ENCODE data around the gene SLC35G3.
"Not testable (repeated sequence)": the region's sequence is repeated elsewhere in the genome, so short reads cannot be mapped to it uniquely, and the experiment has no call there.

Gene SLC35G3

GRCh38 chr17:35212668-35213067 is 18.5 kb upstream of the SLC35G3 start:
- DNase-seq (ENCODE audit: low read depth in 2 of 3, low spot score in 1 of 3): no peak

DNA sequence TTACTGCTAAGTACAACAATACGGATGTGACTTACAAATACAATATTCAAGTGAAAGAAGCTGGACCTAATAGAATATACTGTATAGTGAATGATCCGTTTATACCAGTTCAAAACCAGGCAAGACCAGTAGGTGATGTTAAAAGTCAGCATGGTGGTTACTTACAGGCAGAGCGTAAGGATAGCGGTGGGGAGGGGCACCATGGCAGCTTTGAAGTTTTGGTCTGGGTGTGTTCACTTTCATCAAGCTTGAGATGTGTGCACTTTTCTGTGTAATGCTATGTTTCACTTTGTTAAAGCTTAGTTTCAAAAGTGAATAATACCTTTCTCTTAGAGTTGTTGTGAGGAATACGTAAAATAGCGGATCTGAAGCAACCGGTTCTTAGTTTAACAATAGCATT is 16.5 kb upstream of the SLC35G3 start:
- DNase-seq (ENCODE audit: low read depth in 2 of 3, low spot score in 1 of 3): no peak

GRCh38 chr17:35202582-35202981 is 8.4 kb upstream of the SLC35G3 start:
- not testable (repeated sequence) for DNase-seq (ENCODE audit: low read depth in 2 of 3, low spot score in 1 of 3)

DNA sequence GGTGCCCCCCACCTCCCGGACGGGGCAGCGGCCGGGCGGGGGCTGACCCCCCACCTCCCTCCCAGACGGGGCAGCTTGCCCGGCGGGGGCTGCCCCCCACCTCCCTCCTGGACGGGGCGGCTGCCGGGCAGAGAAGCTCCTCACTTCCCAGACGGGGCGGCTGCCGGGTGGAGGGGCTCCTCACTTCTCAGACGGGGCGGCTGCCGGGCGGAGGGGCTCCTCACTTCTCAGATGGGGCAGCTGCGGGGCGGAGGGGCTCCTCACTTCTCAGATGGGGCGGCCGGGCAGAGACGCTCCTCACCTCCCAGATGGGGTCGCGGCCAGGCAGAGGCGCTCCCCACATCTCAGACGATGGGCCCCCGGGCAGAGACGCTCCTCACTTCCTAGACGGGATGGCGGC is 869 bp upstream of the SLC35G3 start:
- DNase-seq (ENCODE audit: low read depth in 2 of 3, low spot score in 1 of 3): not testable (repeated sequence)

DNA sequence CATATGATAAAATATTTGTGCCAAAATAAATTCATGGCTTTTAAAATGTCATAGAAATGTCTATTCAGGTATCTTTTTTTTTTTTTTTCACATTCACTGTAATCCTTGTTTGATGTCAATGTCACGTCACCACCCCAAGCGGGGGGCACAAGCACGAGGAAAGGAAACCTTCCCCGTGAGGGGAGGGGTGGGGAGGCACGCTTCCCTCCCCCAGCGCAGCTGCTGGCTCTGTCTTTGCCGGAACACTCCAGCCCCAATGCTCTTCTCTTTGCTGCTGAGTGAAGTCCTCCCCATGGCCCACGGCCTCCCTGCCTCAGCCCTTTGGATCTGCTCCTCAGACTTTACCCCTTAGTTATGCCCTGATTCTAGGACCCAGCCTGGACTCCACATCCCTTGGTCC is 1.5 kb downstream of the SLC35G3 start:
- DNase-seq (ENCODE audit: low read depth in 2 of 3, low spot score in 1 of 3): no peak

DNA sequence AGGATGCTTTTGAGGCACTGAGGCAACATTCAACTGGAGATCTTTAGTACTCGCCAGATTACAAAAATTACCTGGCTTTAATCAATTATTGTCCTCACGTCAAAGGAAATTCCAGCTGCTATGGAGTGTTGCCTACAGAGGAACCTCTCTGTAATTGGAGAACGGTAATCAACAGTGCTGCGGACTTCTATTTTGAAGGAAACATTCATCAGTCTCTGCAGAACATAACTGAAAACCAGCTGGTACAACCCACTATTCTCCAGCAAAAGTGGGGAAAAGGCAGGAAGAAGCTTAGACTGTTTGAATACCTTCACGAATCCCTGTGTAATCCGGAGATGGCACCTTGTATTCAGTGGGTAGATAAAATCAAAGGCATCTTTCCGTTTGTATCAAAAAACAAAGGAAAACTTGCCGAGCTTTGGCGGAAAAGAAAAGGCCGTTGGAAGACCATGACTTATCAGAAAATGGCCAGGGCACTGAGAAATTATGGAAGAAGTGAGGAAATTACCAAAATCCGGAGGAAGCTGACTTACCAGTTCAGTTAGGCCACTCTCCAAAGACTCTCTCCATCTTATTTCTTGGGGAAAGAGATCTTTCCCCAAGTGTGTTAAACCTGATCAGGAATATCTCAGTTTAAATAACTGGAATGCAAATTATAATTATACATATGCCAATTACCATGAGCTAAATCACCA is 3.0 kb downstream of the SLC35G3 start:
- no peak for DNase-seq (ENCODE audit: low read depth in 2 of 3, low spot score in 1 of 3)

DNA sequence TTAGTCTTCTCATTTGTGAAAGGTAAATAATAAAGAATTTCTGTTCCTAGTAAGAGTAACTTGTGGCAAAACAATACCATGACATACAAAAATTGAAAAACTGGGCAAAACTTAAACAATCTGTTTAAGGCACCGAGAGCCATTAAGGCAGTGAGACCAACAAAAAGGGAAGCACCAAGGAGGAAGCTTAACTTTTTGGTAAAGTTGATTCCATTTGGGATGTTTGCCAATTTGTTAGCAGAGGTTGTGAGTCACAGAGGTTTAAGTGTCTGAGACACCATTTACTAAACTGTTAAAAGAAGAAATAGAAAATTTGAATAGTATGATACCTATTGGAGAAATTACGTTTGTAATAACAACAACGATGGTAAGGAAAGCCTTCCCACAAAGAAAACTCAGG is 4.9 kb downstream of the SLC35G3 start:
- DNase-seq (ENCODE audit: low read depth in 2 of 3, low spot score in 1 of 3): no peak

GRCh38 chr17:35188111-35188510 is 6.1 kb downstream of the SLC35G3 start:
- no peak for DNase-seq (ENCODE audit: low read depth in 2 of 3, low spot score in 1 of 3)

GRCh38 chr17:35187481-35187880 is 6.7 kb downstream of the SLC35G3 start:
- no peak for DNase-seq (ENCODE audit: low read depth in 2 of 3, low spot score in 1 of 3)

DNA sequence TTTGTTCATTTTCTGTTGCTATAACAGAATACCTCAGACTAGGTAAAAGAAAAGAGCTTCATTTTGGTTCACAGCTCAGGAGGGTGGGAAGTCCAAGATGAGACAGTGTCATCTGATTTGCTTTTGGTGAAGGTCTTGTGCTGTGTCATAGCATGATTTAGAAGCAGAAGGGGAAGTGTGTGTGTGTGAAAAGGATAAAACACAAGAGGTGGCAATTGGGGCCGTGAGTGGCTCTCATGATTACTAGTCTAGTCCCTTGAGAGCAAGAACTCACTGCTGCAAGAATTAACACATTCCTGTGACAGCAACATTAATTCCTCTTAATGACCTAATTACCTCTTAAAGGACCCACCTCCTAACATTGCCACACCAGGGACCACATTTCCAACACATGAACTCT is 8.3 kb downstream of the SLC35G3 start:
- no peak for DNase-seq (ENCODE audit: low read depth in 2 of 3, low spot score in 1 of 3)

DNA sequence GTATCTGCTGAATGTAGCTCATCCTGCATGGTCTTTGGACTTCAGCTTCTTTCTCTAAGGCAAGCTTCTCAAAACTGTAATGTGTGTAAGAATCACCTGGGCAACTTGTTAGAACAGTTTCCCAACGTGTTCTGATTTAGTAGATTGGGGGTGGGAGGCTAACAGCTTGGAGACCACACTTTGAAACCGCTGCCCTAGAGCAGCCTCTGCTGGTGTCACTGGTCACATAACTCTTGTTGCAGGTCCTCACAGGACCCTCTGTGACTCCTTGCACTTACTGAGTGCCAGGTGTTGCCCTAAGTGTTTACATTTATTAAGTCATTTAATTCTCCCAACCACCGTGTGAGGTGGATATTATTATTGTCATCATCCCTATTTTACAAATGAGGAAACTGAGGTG is 9.9 kb downstream of the SLC35G3 start:
- DNase-seq (ENCODE audit: low read depth in 2 of 3, low spot score in 1 of 3): no peak

GRCh38 chr17:35183332-35183731 is 10.9 kb downstream of the SLC35G3 start:
- DNase-seq (ENCODE audit: low read depth in 2 of 3, low spot score in 1 of 3): no peak

GRCh38 chr17:35179379-35179778 is 14.8 kb downstream of the SLC35G3 start:
- DNase-seq (ENCODE audit: low read depth in 2 of 3, low spot score in 1 of 3): not testable (repeated sequence)

GRCh38 chr17:35176897-35177296 is 17.3 kb downstream of the SLC35G3 start:
- DNase-seq (ENCODE audit: low read depth in 2 of 3, low spot score in 1 of 3): no peak

GRCh38 chr17:35175638-35176415 is 18.4 kb downstream of the SLC35G3 start:
- DNase-seq (ENCODE audit: low read depth in 2 of 3, low spot score in 1 of 3): no peak

DNA sequence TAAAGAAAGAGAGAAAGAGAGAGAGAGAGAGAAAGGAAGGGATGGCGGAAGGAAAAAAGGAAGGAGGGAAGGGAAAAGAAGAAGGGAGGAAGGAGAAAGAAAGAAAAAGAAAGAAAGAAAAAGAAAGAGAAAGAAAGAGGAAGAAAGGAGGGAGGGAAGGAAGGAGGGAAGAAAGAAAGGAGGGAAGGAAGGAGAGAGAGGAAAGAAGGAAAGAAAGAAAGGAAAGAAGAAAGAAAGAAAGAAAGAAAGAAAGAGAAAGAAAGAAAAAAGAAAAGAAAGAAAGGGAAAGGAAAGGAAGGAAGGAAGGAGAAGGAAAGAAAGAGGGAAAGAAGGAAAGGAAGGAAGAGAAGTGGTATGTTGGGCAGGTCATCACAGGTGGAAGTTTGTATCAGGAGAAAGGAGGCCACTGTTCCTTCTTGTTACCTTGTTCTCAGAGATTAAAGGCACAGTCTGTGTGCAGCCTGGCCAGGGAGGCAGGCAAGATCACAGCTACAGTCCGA is 19.3 kb downstream of the SLC35G3 start:
- DNase-seq (ENCODE audit: low read depth in 2 of 3, low spot score in 1 of 3): no peak

DNA sequence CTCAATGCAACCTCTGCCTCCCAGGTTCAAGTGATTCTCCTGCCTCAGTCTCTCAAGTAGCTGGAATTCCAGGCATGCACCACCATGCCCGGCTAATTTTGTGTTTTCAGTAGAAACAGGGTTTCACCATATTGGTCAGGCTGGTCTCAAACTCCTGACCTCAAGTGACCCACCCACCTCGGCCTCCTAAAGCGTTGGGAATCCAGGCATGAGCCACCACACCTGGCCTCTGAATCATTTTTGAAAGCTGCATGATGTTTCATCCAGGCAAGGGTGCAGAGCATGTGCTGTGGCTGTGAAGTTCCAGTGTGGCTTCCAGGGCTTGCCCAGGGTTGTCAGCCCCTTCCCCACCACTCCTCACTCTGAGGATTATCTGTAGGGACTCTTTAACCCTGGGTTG is 21.9 kb downstream of the SLC35G3 start:
- not testable (repeated sequence) for DNase-seq (ENCODE audit: low read depth in 2 of 3, low spot score in 1 of 3)

DNA sequence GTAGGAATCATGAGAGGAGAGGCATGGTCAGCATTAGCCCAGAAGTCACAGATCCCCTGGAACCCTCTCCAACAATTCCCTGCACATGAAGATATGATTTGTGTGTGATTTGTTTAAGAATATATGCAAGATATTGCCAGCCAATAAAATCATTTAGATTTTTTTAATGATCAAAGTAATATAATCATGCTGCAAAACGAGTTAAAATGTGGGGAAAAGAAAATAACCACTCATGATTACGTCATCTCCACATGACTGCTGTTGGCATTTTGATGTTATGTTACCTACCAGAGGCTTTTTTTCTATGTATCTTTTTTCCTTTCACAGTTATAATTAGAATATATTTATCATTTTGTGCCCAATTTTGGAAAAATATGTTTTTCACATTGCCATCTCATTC is 22.4 kb downstream of the SLC35G3 start:
- no peak for DNase-seq (ENCODE audit: low read depth in 2 of 3, low spot score in 1 of 3)

DNA sequence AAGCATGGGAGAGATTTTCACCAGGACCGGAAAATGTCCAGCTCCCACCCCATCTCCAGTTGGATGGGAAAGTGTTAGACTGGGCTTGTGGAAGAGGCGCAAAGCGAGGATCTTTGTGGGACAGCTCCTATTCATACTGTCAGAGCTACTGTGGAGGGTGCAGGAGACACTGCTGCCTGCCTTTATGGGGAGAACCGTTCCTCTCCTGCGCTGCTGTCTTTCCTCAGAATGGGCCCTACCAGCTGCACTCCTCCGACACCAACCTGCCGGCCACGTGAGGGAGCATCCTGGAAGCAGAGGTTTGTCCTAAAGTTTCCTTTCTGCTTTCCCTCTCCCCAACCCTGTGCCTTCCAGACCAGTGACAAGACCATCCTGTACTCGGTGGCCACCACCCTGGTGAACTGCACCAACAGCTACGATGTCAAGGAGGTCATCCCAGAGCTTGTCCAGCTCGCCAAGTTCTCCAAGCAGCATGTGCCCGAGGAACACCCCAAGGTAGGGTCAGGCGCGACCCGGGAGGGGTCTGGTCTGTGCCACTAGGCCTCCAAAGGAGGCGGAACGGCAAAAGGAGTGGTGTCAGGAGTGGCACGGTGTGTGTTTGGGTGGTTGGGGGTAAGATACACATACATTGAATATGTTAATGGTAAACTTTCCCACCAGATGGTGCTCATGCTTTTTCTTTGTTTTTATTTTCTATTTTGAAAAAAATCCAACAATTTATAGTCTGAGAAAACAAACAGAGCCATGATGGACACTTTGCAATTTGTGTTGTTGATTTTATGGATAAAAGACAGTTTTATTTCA is 23.0 kb downstream of the SLC35G3 start:
- DNase-seq (ENCODE audit: low read depth in 2 of 3, low spot score in 1 of 3): no peak

DNA sequence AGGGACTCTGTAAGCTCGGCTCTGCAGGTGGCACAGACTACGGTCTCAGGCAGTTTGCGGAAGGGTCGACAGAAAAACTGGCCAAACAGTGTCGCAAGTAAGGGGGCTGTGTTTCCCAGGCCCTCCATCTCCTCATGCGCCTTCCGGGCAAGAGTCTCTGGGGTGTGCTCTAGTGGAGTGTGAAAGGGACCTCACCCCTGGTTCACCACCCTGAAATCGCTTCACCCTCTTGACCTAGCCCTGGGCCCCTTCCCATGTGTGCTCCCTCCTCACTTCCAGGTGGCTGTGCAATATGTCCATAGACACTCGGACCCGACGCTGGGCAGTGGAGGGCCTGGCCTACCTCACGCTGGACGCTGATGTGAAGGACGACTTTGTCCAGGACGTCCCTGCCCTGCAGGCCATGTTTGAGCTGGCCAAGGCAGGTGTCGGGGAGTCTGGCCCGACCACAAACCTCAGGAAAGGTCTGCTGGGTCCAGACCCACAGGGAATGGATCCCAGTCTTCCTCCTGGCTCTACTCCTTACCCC is 24.3 kb downstream of the SLC35G3 start:
- DNase-seq (ENCODE audit: low read depth in 2 of 3, low spot score in 1 of 3): no peak

DNA sequence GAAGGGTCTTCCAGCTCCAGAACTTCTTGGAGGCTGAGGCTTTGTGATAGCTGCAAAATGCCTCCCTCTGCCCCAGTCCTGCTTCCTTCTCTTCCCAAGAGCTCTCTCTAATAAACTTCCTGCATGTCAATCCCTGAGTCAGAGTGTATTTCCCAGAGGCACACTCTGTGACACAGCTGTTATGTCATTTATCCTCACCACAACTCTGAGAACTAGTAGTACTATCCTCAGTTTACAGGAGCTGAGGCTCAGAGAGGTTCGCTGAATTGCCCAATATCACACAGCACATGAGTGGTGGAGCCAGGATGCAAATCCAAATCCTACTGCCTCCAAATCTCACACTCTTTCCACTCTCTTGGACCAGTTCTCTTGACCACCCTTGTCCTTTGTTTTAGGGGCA is 26.5 kb downstream of the SLC35G3 start:
- no peak for DNase-seq (ENCODE audit: low read depth in 2 of 3, low spot score in 1 of 3)

All from stimulated activated CD4-positive, alpha-beta T cell treated with anti-CD3 and anti-CD28 coated beads, Interleukin-12 subunit alpha, Interleukin-12 subunit beta, amount 100 ng/mL, for 48 hours (primary cell).